GM12801 (cell line): Measurements from ENCODE around the gene FITM1.

Source experiments
- TF ChIP-seq, protein P1 (sequence below): IDR thresholded peaks from one replicate; pipeline ENCODE4 v1.5.1; 2011; ENCODE audit warnings: control low read depth; ENCODE audit not compliant: insufficient read length; ENCODE audit errors: extremely low read depth

FITM1 gene

DNA sequence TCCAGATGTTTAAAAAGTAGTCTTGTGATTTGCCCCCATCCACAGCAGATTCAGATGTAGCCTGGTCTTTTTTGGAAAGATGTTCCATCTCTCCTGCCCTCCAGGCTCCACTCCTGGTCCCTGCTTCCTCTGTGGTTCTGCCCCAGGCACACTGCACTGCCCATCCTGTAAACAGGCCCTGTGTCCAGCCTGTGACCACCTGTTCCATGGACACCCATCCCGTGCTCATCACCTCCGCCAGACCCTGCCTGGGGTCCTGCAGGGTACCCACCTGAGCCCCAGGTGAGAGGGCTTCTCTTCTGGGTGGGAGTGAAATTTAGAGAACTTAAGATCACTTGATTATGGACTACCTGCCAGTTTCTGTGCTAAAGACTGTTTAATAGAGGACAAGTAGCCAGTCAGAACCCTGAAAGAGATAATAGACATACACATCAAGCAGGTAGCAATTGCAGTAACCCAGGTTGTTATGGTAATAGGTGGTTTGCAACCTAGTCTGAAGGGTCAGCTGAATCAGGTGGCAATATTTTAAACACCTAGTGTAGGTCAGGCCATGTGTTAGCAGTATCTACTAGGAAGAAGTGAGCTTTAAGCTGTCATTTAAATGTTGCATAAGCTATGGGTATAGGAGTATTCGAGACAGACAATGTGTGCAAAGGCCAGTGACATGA, 19.0 kb downstream of the FITM1 start:
- TF ChIP-seq, protein P1, sequence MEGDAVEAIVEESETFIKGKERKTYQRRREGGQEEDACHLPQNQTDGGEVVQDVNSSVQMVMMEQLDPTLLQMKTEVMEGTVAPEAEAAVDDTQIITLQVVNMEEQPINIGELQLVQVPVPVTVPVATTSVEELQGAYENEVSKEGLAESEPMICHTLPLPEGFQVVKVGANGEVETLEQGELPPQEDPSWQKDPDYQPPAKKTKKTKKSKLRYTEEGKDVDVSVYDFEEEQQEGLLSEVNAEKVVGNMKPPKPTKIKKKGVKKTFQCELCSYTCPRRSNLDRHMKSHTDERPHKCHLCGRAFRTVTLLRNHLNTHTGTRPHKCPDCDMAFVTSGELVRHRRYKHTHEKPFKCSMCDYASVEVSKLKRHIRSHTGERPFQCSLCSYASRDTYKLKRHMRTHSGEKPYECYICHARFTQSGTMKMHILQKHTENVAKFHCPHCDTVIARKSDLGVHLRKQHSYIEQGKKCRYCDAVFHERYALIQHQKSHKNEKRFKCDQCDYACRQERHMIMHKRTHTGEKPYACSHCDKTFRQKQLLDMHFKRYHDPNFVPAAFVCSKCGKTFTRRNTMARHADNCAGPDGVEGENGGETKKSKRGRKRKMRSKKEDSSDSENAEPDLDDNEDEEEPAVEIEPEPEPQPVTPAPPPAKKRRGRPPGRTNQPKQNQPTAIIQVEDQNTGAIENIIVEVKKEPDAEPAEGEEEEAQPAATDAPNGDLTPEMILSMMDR: no peak

DNA sequence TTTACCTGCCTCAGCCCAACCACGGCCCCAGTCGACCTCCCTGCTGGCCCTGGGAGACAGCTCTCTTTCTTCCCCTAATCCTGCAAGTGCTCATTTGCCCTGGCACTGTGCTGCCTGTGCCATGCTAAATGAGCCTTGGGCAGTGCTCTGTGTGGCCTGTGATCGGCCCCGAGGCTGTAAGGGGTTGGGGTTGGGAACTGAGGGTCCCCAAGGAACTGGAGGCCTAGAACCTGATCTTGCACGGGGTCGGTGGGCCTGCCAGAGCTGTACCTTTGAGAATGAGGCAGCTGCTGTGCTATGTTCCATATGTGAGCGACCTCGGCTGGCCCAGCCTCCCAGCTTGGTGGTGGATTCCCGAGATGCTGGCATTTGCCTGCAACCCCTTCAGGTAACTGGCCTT, 19.6 kb downstream of the FITM1 start:
- TF ChIP-seq, protein P1: no peak

DNA sequence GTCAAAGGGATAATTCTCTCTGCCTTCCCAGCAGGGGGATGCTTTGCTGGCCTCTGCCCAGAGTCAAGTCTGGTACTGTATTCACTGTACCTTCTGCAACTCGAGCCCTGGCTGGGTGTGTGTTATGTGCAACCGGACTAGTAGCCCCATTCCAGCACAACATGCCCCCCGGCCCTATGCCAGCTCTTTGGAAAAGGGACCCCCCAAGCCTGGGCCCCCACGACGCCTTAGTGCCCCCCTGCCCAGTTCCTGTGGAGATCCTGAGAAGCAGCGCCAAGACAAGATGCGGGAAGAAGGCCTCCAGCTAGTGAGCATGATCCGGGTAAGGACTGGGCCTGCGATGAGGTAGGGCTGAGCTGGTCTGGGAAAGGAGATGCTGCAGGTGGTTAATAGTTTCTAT, 20.1 kb downstream of the FITM1 start:
- TF ChIP-seq, protein P1: no peak

DNA sequence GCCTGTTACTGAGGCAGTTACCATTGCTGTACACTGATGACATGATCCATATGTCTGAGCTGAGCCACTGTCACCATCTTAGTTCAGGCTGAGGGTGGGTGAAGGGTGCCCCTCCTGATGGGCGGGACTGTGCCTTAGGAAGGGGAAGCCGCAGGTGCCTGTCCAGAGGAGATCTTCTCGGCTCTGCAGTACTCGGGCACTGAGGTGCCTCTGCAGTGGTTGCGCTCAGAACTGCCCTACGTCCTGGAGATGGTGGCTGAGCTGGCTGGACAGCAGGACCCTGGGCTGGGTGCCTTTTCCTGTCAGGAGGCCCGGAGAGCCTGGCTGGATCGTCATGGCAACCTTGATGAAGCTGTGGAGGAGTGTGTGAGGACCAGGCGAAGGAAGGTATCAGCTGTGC, 20.5 kb downstream of the FITM1 start:
- TF ChIP-seq, protein P1: no peak

DNA sequence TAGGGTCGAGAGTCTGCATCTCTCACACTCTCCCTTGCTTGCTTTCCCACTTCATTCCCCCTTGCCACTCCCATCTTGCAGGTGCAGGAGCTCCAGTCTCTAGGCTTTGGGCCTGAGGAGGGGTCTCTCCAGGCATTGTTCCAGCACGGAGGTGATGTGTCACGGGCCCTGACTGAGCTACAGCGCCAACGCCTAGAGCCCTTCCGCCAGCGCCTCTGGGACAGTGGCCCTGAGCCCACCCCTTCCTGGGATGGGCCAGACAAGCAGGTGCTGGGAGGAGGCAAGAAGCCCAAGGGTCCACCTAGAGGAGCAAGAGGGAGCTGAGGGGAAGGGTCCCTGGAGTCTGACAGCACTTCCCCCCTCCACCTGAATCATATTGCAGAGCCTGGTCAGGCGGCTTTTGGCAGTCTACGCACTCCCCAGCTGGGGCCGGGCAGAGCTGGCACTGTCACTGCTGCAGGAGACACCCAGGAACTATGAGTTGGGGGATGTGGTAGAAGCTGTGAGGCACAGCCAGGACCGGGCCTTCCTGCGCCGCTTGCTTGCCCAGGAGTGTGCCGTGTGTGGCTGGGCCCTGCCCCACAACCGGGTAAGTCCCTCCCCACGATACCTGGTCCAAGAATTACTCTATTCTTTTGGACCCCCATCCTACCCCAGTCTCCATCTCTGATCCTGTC, 21.1 kb downstream of the FITM1 start:
- TF ChIP-seq, protein P1: no peak

DNA sequence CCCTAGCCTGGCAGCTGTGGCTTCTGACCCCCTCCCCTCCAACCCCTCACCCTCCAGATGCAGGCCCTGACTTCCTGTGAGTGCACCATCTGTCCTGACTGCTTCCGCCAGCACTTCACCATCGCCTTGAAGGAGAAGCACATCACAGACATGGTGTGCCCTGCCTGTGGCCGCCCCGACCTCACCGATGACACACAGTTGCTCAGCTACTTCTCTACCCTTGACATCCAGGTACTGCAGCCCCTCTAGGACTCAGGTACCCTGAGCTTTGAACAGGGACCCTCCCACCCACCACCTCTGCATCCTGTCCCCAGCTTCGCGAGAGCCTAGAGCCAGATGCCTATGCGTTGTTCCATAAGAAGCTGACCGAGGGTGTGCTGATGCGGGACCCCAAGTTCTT, 24.6 kb downstream of the FITM1 start:
- TF ChIP-seq, protein P1: no peak

DNA sequence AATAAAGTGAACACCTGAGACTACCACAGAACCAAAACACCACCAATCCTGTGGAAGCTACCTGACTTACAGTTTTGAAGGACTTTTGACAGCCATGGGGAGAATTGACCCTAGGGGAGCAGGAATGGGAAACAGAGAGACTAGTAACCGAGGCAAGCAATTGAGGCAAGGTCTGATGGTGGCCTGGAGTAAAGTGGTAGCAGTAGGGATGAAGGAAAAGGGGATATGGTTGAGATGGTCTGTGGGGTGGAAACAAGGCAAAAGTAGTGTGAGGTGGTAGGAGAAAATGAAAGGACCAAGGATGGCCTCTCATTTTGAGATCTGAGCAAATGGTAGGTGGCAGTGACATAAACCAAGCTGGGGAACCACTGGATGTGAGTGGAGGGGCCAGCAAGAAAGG, 26.4 kb downstream of the FITM1 start:
- TF ChIP-seq, protein P1: no peak
